SH-SY5Y (cell line): ENCODE results near the gene CCL28.

Experiments used
- GATA2 ChIP-seq: IDR thresholded peaks from 2 replicates; pipeline ENCODE4 v1.6.1; 2011; ENCODE audit warnings: mild to moderate bottlenecking, low read depth, low read length
- GATA3 ChIP-seq: IDR thresholded peaks from 2 replicates; pipeline ENCODE4 v1.6.1; 2011; ENCODE audit warnings: low read depth, mild to moderate bottlenecking, low read length, moderate library complexity

DNA sequence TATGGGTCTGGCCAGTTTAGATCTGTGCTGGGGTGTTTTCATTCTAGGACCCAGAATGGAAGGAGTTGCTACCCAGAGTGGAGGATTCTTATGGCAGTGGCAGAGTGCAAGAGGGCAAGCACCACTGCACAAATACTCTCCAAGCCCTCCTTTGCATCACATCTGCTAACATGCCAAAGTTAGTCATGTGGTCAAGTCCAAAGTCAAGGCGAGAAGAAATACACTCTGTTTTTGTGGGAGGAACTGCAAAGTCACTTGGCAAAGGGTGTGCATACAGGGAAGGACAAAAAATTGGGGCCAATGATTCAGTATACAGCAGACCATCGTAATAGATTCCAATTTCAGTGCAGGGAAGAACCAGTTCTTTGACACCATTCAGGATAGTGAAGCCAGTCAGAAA, 55.1 kb downstream of the CCL28 start:
- TF ChIP-seq GATA2 (no peak), GATA3 (no peak)
